Panc1 (cell line): ENCODE data around the gene SENP8.

Experiments
- CTCF ChIP-seq: fragments of 450-650 bp; IDR thresholded peaks from 2 replicates; pipeline ENCODE4 v1.5.1; 2017; ENCODE audit warnings: mild to moderate bottlenecking
- POLR2AphosphoS5 ChIP-seq: IDR thresholded peaks from 2 replicates; pipeline ENCODE4 v1.6.1; 2012; ENCODE audit warnings: mild to moderate bottlenecking, low read depth, low read length, moderate library complexity

GRCh38 chr15:72110355-72110754, 7.8 kb upstream of the SENP8 start:
- TF ChIP-seq CTCF, result no peak
- no peak for TF ChIP-seq POLR2AphosphoS5
